ENCODE results near the gene DSG2.

DSG2 gene

DNA sequence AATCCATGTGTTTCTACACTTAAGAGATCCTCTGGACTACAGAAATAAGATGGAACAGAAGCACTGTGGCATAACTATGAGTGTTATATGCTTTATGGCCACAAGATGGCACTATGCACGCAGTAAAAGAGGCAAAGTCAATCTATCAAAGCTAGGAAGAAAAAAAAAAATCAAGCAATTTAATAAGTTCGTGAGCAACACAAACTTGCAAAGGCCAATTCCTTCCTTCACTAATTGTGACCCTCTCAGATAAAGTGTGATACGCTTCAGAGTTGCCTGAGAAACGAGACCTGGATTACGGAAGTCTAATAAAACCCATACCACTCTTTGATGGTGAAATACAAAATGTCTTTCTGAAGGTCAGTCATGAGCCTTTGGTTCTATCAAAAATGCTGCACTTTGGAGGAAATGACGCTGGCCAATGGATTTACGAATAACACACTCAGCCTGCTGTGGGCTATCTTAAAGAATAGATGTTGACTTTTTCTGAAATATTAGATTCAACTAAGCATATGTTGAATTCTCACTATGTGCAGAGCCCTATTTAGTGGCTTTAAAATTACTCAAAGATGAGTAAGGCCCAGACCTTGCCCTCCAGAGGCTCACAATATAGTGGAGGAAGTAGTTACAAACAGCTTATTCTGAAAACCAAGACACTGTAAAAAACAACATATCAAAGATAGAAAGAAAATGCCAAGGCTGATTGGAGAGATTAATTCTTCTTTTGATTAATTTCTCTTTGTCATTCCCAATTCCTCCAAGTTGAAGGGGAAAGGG lies 58.2 kb downstream of the DSG2 start:
- peak; percentile 49 for DNase-seq

DNA sequence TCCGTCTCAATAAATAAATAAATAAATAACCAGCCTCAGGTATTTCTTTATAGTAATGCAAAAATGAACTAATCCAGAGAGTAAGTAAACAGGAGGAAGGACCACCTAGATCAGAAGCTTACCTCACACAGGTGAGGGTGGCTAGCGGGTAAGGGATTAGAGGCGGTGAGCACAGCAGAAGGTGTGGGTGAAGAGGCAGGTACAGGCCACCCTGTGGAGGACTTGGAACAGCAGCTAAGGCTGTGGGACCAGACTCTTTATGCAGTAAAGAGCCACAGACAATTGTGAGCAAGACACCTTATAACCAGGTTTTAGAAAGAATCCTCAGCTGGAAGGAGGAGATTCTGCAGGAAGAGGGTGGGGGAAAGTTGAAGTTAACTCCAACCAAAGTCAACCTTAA lies 59.5 kb downstream of the DSG2 start:
- DNase-seq = no peak

DNA sequence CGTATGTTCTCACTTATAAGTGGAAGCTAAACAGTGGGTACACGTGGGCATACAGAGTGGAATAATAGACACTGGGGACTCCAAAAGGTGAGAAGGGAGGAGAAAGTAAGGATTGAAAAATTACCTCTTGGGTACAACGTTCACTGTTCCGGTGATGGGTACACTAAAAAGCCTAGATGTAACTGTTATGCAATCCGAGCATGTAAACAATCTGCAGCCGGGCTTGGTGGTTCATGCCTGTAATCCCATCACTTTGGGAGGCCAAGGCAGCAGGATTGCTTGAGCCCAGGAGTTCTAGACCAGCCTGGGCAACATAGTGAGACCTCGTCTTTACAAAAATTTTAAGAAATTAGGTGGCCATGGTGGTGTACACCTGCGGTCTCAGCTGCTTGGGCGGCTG lies 60.6 kb downstream of the DSG2 start:
- no peak for DNase-seq

GRCh38 chr18:31562726-31563125 lies 64.7 kb downstream of the DSG2 start:
- DNase-seq = no peak

DNA sequence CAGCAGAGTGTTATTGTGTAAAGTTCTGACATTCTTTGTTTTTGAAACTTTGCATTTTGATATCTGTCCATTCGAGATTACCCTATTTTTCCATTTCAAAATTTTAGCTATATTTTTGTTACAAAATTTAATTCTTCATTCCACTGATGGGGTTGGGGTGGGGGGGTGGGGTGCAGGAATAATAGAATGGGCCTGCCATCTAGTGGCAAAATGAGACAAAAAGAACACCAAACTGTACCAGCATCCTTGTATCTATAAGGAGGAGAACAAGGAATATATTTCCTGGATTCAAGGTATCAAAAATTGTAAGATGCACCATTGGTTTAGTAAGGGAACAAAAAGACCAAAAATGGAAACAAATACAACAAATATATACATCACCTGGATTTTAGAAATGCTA lies 65.8 kb downstream of the DSG2 start:
- DNase-seq = no peak

DNA sequence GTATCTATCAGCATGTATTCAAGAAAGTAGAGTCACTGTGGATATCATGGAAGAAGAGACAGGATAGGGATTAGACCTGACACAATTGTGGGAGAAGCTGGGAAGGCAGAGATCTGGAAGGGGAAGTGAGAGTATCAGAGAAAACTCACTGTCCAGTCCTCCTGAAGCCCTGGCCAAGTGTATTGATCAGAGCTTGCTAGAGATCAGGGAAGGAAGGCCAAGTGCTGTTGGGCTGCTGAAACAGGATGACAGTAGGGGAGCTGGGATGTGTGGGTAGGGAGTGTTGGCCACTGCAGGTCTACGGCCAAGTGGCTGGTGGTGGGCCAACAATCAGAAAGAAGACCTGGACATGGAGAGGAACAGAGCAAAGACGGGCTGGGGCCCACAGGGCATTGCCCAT lies 67.4 kb downstream of the DSG2 start:
- DNase-seq = no peak

DNA sequence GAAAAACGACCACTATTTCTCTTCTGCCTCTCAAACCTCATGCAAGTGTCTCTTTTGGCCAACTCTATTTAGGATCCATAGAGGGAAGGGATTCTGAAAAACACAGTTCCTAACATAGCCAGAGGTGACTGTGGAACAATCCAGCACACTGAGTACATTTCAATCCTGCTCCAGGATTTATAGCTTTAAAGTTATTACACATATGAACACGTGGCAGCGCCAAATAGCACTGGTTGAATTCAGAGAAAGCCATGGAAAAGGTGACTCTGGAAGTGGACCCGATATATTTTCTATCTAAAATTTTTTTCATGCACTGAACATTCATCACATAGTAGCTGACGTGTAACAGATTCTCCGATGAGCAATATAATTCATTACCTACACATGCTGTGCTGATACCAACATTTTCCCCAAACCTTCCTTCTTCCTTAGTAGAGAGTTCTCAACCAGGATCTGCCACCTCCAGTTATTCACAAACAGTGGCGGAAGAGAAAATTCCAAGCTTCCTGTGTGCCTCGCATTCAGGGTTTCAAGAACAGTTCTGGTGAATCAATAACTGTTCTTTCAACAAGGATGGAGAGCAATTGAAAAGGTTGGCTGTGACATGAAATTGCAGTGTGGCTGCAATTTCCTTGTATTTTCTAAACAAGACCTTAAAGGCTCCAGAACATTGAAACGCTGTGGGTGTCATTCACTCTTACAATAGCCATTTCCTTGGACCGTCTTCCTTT lies 68.0 kb downstream of the DSG2 start:
- no peak for DNase-seq

- DNase-seq = no peak
Measured at GRCh38 chr18:31566576-31567306, 68.8 kb downstream of the DSG2 start.

DNA sequence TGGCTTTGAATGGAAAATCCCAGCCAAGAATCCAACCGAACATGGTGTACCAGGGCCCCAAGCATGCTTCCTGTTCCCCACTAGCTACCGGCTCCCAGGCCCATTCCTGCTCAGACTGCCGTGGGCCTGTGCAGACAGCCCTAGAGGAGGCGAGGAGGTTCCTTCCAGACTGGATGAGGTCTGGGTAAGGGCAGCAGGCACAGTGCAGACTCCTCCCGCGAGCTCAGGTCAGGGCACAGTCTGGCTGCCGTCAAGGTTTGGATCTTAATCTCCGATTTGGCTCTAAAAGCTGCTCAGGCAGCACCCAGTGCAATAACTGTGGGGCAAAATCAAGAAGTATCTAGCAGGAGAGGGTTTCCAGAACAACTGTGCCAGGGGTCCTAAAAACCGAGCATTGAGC lies 74.4 kb downstream of the DSG2 start:
- DNase-seq = no peak

GRCh38 chr18:31573051-31573450 lies 75.1 kb downstream of the DSG2 start:
- DNase-seq = no peak

GRCh38 chr18:31574359-31574758 lies 76.4 kb downstream of the DSG2 start:
- DNase-seq = no peak

DNA sequence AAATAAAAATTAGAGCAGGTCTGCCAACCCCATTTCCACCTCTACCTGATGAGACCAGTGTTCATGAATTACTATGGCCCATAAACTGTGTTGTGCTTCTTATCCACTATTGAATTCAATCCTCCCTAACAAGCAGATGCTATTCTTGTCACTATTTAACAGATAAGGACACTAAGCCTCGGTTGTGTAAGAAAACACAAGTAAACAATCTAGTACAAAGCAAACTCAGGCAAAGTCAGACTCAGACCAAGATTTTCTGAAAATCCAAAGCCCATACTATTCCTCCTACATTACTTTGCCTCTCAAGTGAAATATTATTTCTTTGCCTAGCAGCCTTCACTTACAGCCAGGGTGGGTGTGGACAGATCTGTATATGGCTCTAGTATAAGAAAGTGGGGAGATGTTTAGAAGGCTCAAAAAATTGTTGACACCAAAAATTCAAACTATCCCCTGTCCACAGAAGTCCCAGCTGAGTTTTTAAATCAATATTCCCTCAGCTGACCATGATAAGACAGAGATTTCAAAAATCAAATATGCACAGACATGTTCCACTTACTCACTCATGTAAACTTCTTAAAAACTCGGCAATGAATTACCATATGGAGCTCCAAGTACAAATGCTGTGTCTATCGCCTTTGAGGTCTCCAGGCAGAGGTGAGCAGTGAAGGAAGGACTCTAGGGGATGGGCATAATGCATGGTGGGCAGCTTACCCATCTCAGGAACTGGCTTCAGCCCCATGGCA lies 77.7 kb downstream of the DSG2 start:
- DNase-seq = no peak

DNA sequence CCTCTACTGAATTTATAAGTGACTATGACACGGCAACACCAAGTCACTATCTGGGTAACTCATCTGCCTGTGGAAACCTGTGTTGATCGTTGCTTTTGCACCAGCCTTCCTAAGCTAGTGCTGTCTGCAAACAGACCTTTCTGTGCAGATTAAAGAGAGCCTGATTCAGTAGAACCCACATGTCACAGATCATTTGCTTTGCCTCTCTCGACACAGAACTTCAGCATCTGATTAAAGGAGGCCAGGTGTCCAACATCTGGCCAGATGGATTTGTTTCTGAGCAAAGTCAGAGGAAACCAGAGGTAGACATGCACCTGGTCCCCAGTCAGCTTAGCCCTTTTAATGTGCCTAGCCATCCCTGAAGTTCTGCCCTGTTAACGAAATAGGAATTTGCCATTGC lies 78.7 kb downstream of the DSG2 start:
- DNase-seq = no peak

DNA sequence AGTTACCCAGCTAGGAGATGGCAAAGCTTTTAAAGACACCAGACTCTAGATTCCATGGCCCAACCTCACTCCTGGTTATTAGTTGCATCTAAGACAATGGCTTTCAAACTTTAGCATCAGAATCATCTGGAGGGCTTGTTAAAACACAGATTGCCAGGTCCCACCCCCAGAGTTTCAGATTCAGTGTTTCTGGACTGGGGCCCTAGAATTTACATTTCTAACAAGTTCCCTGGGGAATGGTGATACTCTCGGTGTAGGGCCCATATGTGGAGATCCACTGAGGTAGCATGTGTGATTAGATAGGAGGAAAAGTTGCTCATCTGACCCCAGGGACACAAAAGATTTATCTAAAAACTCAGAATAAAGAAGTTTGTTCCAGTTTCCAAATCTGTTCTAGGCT lies 79.2 kb downstream of the DSG2 start:
- no peak for DNase-seq

DNA sequence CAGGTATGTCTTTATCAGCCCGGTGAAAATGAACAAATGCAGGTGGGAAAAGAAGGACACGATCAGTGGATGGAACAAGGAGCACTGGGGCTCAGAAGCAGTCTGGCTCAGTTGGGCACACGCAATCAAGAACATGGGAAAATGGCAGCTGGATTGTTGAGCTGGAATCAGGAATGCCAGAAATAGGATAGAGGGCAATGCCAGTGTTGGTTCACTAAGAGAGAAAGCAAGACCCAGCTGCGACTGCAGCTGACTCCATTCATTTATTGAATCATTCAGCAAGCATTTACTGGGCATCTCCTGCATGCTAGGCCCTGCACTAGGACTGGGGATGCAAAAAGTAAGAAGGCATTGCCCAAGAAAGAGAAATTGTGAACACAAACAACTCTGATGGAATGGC lies 80.1 kb downstream of the DSG2 start:
- no peak for DNase-seq

DNA sequence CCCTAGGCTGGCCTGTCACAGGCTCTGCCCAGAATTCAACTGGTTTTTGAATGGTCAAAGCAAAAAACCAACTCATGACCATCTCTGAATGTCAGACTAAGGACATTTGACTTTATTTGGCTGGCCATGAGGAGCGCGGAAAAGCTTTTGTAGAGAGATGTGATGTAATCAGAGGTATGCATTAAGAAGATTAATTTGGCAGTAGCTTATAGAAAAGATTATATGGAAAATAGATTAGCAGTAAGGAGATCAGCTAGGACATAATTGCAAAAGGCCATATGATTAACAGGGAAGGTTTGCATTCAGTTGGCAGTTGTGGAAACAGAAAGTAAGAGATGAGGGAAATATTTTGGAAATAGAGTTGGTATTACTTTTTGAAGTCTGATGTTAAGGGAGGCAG lies 81.4 kb downstream of the DSG2 start:
- DNase-seq = no peak

DNA sequence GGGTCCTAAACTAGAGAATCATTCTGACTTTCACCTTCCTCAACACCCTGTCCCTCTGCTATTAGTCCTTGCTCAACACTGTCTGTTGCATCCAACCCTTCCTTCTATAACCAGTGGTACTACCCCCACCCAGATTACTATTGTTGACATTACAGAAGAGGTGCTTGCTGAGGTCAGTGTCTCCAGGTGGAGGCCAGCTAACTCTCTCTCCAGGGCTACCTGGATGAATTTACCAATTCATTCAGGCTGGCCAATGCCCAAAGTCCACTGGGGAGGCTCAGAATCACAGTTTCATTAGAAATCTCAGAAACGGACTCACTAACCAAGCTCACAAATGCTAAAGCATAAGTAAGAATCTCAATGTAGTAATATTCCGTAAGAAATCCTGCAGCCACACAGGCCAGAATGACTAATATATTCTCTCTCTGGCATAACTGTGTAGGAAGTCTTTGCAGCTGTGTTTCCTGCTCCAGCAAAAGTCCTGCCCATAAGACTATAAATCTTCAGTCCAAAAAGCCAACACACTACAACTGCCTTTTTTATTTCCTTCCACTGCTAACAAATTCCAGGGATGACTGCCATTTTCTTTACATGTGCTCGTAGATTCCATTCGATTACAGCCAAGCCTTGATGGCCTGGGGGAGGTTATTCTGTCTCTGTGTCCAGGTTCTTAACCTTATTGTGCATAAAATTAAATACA lies 83.7 kb downstream of the DSG2 start:
- no peak for DNase-seq

- no peak for DNase-seq
Measured at GRCh38 chr18:31583185-31583854, 85.3 kb downstream of the DSG2 start.

DNA sequence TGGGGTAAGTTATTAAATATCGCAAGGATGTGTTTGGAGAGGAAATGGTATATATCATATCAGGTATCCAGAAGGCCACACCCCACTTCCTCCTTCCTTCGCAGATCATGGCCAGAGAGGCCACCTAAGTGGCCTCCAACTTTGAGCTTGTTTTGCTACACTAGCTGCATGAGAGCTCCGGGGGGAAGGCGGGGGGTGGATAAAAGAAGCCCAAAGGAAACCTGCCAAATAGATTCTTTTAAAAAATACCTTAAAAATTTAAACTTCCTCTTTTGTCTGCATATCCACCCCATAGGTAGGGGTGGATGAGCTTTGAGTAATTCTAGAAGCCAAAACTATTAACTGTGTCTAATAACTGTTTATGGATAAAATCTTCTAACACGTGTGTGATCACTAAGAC lies 88.0 kb downstream of the DSG2 start:
- DNase-seq = no peak

DNA sequence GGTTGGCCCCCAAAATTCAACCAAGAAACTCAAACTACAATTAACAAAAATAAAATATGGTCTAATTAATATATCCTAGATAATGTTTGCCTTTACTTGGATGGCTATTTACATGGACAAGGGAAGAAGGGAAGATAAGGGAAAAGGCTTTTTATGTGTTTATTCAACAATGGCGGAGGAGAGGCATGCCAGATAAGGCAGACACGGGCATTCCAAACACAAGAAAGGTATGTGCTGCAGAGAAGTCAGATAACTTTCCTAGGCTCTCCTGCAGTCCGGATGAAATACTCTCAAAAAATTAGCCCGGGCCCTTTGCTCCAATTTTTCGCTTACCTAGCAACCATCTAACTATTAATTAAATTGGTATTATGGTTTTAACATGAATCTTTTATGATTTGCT lies 88.6 kb downstream of the DSG2 start:
- no peak for DNase-seq

GRCh38 chr18:31587529-31587928 lies 89.6 kb downstream of the DSG2 start:
- DNase-seq = no peak

DNA sequence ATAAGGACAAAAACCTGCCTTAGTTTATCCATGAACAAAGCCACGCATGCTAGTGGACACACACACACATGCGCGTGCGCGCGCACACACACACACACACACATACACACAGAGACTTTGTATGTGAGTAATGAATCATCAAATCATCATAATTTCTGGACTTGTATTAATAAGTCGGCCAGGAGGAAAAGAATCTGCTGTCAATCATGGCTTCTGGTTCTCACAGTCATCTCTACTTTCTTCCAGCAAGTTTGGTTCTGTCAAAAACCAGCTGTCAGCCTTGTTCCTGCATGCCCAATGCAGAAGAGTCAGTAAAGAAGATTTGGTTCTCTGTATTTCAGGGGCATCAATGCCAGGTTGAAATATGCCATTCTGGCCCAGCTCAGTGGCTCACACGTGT lies 92.6 kb downstream of the DSG2 start:
- DNase-seq = no peak

Data from fibroblast of skin of back (primary cell).